Spleen (tissue), 11 donors: ENCODE results near the gene PTPRN2. TPM values are rescaled to one million over a fixed set of nuclear protein-coding genes. Genes with fewer than 3 reads are reported as not detected.

Source experiments
- DNase-seq: peaks from one replicate; pipeline ENCODE4 v3.0.0-alpha.2; 2020
- H3K27ac ChIP-seq, 8 donors: fragments of 200-600 bp; sonication (generic) in 7 of 8; 1 replicate in 4 of 8; 2 replicates in 4 of 8; pipeline versions ENCODE4 v1.5.0 to v1.8.0; 2016 to 2021; ENCODE audit warnings: inconsistent platforms in 4 of 8, mild to moderate bottlenecking in 4 of 8, moderate library complexity in 1 of 8
- H3K27me3 ChIP-seq, 7 donors: fragments of 200-600 bp; sonication (generic) in 6 of 7; replicated peaks in 1 of 7; 1 replicate in 4 of 7; 2 replicates in 3 of 7; pipeline versions ENCODE4 v1.5.0 to v1.8.0; 2016 to 2021; ENCODE audit warnings: inconsistent platforms in 3 of 7, mild to moderate bottlenecking in 1 of 7
- H3K36me3 ChIP-seq, 6 donors: fragments of 200-600 bp; sonication (generic) in 5 of 6; 1 replicate in 4 of 6; 2 replicates in 2 of 6; pipeline versions ENCODE4 v1.5.0 to v1.8.0; 2016 to 2021; ENCODE audit warnings: inconsistent platforms in 2 of 6
- H3K4me1 ChIP-seq, 6 donors: fragments of 200-600 bp; sonication (generic) in 5 of 6; 1 replicate in 3 of 6; 2 replicates in 3 of 6; pipeline versions ENCODE4 v1.5.0 to v1.8.0; 2016 to 2021; ENCODE audit warnings: inconsistent platforms in 3 of 6
- H3K4me3 ChIP-seq, 8 donors: fragments of 200-600 bp; sonication (generic) in 7 of 8; 1 replicate in 4 of 8; 2 replicates in 4 of 8; pipeline versions ENCODE4 v1.5.0 to v1.8.0; 2016 to 2021; ENCODE audit warnings: inconsistent platforms in 4 of 8, mild to moderate bottlenecking in 4 of 8, moderate library complexity in 2 of 8
- H3K9me3 ChIP-seq, 8 donors: fragments of 200-600 bp; sonication (generic) in 7 of 8; 1 replicate in 4 of 8; 2 replicates in 4 of 8; pipeline versions ENCODE4 v1.5.0 to v1.8.0; 2016 to 2021; ENCODE audit warnings: inconsistent platforms in 4 of 8
- CTCF ChIP-seq, 11 experiments: fragments of 200-600 bp in 7 of 11; fragments of 450-650 bp in 4 of 11; sonication (generic) in 4 of 11; IDR thresholded peaks in 8 of 11; conservative IDR thresholded peaks in 3 of 11; 1 replicate in 7 of 11; 2 replicates in 4 of 11; pipeline versions ENCODE4 v1.4.0 to v1.8.0; 2016 to 2021; ENCODE audit warnings: antibody characterized with exemption in 11 of 11, inconsistent platforms in 4 of 11, mild to moderate bottlenecking in 1 of 11
- POLR2A ChIP-seq, 3 donors: fragments of 450-650 bp; IDR thresholded peaks; one replicate each; pipeline ENCODE4 v1.5.1; 2017; ENCODE audit warnings: antibody characterized with exemption in 3 of 3, mild to moderate bottlenecking in 1 of 3
- POLR2AphosphoS5 ChIP-seq, 3 donors: sonication (generic); formaldehyde crosslinking; IDR thresholded peaks; one replicate each; pipeline ENCODE4 v1.5.1; 2017; ENCODE audit warnings: antibody characterized with exemption in 3 of 3
- WGBS, 5 donors: extraction: QIAGEN DNeasy Blood & Tissue Kit in 3 of 5; methylation state at CpG; one replicate each; pipeline versions ENCODE4 v1.1.5 to v1.1.7; 2013 to 2018; 5-methylcytosine and 5-hydroxymethylcytosine counted together
- intact Hi-C: fragments of 100-400 bp; cut with DNase I; formaldehyde crosslinking; loops from one replicate; pipeline ENCODE4 v1.15.0; 2023; ENCODE audit warnings: low total_unique reads
- polyA plus RNA-seq, 3 donors: library from polyadenylated mRNA; stranded (reverse); fragments of 200-250 nt; gene quantifications; one replicate each; pipeline ENCODE4 v1.2.1, GENCODE V29; 2013
- total RNA-seq, 7 donors: library from RNA; depleted of rRNA in 3 of 7; stranded (reverse); fragments of >200 nt in 3 of 7; fragmentation: NEBNext Ultra II Directional in 4 of 7; extraction: Animal tissue kit (Norgen Biotek cat#: 25700) in 4 of 7; gene quantifications; one replicate each; pipeline versions ENCODE4 v1.1.0 to v1.2.1, GENCODE V29; 2016 to 2021
- donor health status: healthy with polysubstance abuse.
- donor health status: DM: no; HTN: no; CAD: no; lungs with moderate emphysema.
- donor health status: DM: no; HTN: no; CAD: no.
- donor health status: Bipolar disorder and iron deficiency.
- donor health status: healthy.
- donor health status: DM: no; HTN: no; CAD: no.
- donor health status: DM: yes; HTN: yes; CAD: no.

PTPRN2 gene
- total and polyA plus RNA-seq, 10 donors = 7.0 to 22.8 (median 16.8) TPM

- no peak overlapping the region for H3K4me3 ChIP-seq
- H3K9me3 ChIP-seq = peaks cover 0 to 57% (median 9%) of the 10 kb centered on the region in 8 donors
- no peak for DNase-seq
- TF ChIP-seq POLR2A (IDR thresholded peaks at IDR 0.05) (no peak), POLR2AphosphoS5 (IDR thresholded peaks at IDR 0.05) (no peak), CTCF (IDR thresholded peaks at IDR 0.05 in 8 of 11, conservative IDR thresholded peaks at IDR 0.05 in 3 of 11) (no peak)
- H3K36me3 ChIP-seq = no peaks in the 10 kb centered on the region
- H3K4me1 ChIP-seq = no peaks in the 10 kb centered on the region
- intact Hi-C loops = no loop called here
- WGBS, 5 donors = 86 to 93% (median 90%) methylated on average over 26 to 34 of the region's 34 CpGs
- H3K27ac ChIP-seq = no peak overlapping the region
- H3K27me3 ChIP-seq = no peaks in the 10 kb centered on the region
Measured at GRCh38 chr7:158143196-158144120, 444.2 kb downstream of the PTPRN2 start.

GRCh38 chr7:158142657-158143056, 445.0 kb downstream of the PTPRN2 start:
- no peaks in the 10 kb centered on the region for H3K27me3 ChIP-seq
- H3K9me3 ChIP-seq = peaks cover 0 to 63% (median 9%) of the 10 kb centered on the region in 8 donors
- DNase-seq = no peak
- H3K4me1 ChIP-seq = no peaks in the 10 kb centered on the region
- intact Hi-C loops = no loop called here
- no peak overlapping the region for H3K4me3 ChIP-seq
- no peak overlapping the region for H3K27ac ChIP-seq
- TF ChIP-seq CTCF (IDR thresholded peaks at IDR 0.05 in 8 of 11, conservative IDR thresholded peaks at IDR 0.05 in 3 of 11) = no peak
- H3K36me3 ChIP-seq = no peaks in the 10 kb centered on the region
- WGBS, 5 donors = 83 to 93% (median 87%) methylated on average over 11 to 12 of the region's 12 CpGs

GRCh38 chr7:158141806-158142518, 445.7 kb downstream of the PTPRN2 start:
- 82 to 92% (median 86%) methylated on average over 38 to 39 of the region's 39 CpGs for WGBS, 5 donors
- intact Hi-C loops = no loop called here

More at GRCh38 chr7:158141806-158142518, 445.7 kb downstream of the PTPRN2 start:
- H3K4me1 ChIP-seq = no peaks in the 10 kb centered on the region
- H3K4me3 ChIP-seq = no peak overlapping the region
- H3K36me3 ChIP-seq = no peaks in the 10 kb centered on the region
- no peaks in the 10 kb centered on the region for H3K27me3 ChIP-seq
- H3K9me3 ChIP-seq = peaks cover 0 to 67% (median 9%) of the 10 kb centered on the region in 8 donors
- H3K27ac ChIP-seq = no peak overlapping the region
- TF ChIP-seq CTCF (IDR thresholded peaks at IDR 0.05 in 8 of 11, conservative IDR thresholded peaks at IDR 0.05 in 3 of 11) = no peak
- no peak for TF ChIP-seq POLR2A (IDR thresholded peaks at IDR 0.05)
- TF ChIP-seq POLR2AphosphoS5 (IDR thresholded peaks at IDR 0.05) = no peak
- DNase-seq = no peak
